H1 (cell line): ENCODE data around the gene RAB5A. TPM values are rescaled to one million over a fixed set of nuclear protein-coding genes. Genes with fewer than 3 reads are reported as not detected.

Source experiments
- CTCF ChIA-PET: fragments of 300-600 bp; sonication (Branson Sonifier 250); formaldehyde crosslinking; loops from one replicate; lab custom pipeline; 2021; ENCODE audit not compliant: partially characterized antibody; lab: Charles Lee
- POLR2A ChIA-PET: fragments of 300-600 bp; sonication (Branson Sonifier 250); formaldehyde crosslinking; loops from one replicate; lab custom pipeline; 2021; ENCODE audit warnings: inconsistent platforms; ENCODE audit not compliant: partially characterized antibody; lab: Charles Lee
- DNase-seq, 2 experiments: peaks; one replicate each; pipeline versions ENCODE4 v3.0.0 to v3.0.0-alpha.2; 2010 to 2022; ENCODE audit warnings: low spot score in 2 of 2, low read depth in 1 of 2, mixed read lengths in 1 of 2
- FAIRE-seq: peaks from 2 replicates; lab custom pipeline; 2011; peaks lifted over from hg19 to GRCh38; lab: Jason Lieb, UNC
- H2AFZ ChIP-seq: 2 replicates; pipeline ENCODE4 v1.8.1; 2012; ENCODE audit warnings: low read length, inconsistent platforms
- H2AK5ac ChIP-seq: 2 replicates; pipeline ENCODE4 v1.6.1; 2013; ENCODE audit warnings: low read depth, low read length
- H2BK120ac ChIP-seq: replicated peaks from 2 replicates; pipeline ENCODE3; 2013; ENCODE audit warnings: low read depth, low read length, inconsistent platforms
- H2BK12ac ChIP-seq: 2 replicates; pipeline ENCODE4 v1.6.1; 2013; ENCODE audit warnings: low read depth, low read length
- H2BK15ac ChIP-seq: 2 replicates; pipeline ENCODE4 v1.6.1; 2013; ENCODE audit warnings: low read length
- H2BK20ac ChIP-seq: 2 replicates; pipeline ENCODE4 v1.6.1; 2013; ENCODE audit warnings: low read length
- H2BK5ac ChIP-seq: 2 replicates; pipeline ENCODE4 v1.6.1; 2013; ENCODE audit warnings: low read depth, low read length
- H3K14ac ChIP-seq: 2 replicates; pipeline ENCODE4 v1.6.1; 2013; ENCODE audit warnings: inconsistent platforms; ENCODE audit not compliant: insufficient read length
- H3K18ac ChIP-seq: 2 replicates; pipeline ENCODE4 v1.6.1; 2013; ENCODE audit warnings: low read length; ENCODE audit errors: extremely low read depth
- H3K23ac ChIP-seq: 2 replicates; pipeline ENCODE4 v1.6.1; 2013; ENCODE audit warnings: inconsistent platforms; ENCODE audit not compliant: insufficient read length
- H3K23me2 ChIP-seq: 2 replicates; pipeline ENCODE4 v1.6.1; 2013; ENCODE audit warnings: low read depth, low read length
- H3K27ac ChIP-seq: 2 replicates; pipeline ENCODE4 v1.6.1; 2011; ENCODE audit warnings: low read depth, low read length, inconsistent platforms
- H3K27me3 ChIP-seq, 4 experiments: replicated peaks in 1 of 4; 1 replicate in 1 of 4; 2 replicates in 3 of 4; pipeline versions ENCODE4 v1.6.1 to v1.8.1; 2011 to 2013; ENCODE audit warnings: low read length in 3 of 4, mild to moderate bottlenecking in 3 of 4, inconsistent platforms in 2 of 4, mixed read lengths in 2 of 4, moderate library complexity in 1 of 4; ENCODE audit not compliant: control insufficient read depth in 3 of 4, insufficient read depth in 3 of 4; ENCODE audit errors: extremely low read depth in 1 of 4
- H3K36me3 ChIP-seq, 4 experiments: 2 replicates each; pipeline versions ENCODE4 v1.6.1 to v1.8.1; 2011 to 2013; ENCODE audit warnings: mild to moderate bottlenecking in 4 of 4, low read length in 3 of 4, moderate library complexity in 2 of 4, control low read depth in 1 of 4, inconsistent platforms in 1 of 4; ENCODE audit not compliant: insufficient read depth in 4 of 4, control insufficient read depth in 2 of 4
- H3K4ac ChIP-seq: replicated peaks from 2 replicates; pipeline ENCODE3; 2013; ENCODE audit warnings: low read length, low read depth, mixed read lengths, inconsistent platforms; ENCODE audit not compliant: insufficient read length
- H3K4me1 ChIP-seq, 4 experiments: replicated peaks in 1 of 4; 1 replicate in 1 of 4; 2 replicates in 3 of 4; pipeline versions ENCODE4 v1.6.1 to v1.8.1; 2011 to 2013; ENCODE audit warnings: low read length in 3 of 4, inconsistent platforms in 2 of 4, mixed read lengths in 1 of 4; ENCODE audit not compliant: insufficient read depth in 4 of 4, control insufficient read depth in 3 of 4
- H3K4me2 ChIP-seq, 2 experiments: 2 replicates each; pipeline versions ENCODE4 v1.6.1 to v1.8.1; 2011 to 2013; ENCODE audit warnings: low read depth in 2 of 2, low read length in 2 of 2, control low read depth in 1 of 2, inconsistent platforms in 1 of 2, mild to moderate bottlenecking in 1 of 2; ENCODE audit not compliant: insufficient read depth in 1 of 2
- H3K4me3 ChIP-seq, 4 experiments: fragments of 200-600, 300-600 bp in 1 of 4; sonication (generic), shearing (Covaris generic), sonication (Bioruptor Twin) in 1 of 4; 2 replicates each; pipeline versions ENCODE4 v1.5.1 to v1.8.1; 2011 to 2016; ENCODE audit warnings: low read length in 4 of 4, low read depth in 3 of 4, control low read depth in 2 of 4, inconsistent platforms in 2 of 4, mild to moderate bottlenecking in 2 of 4, mixed read lengths in 1 of 4, moderate library complexity in 1 of 4; ENCODE audit not compliant: insufficient read depth in 2 of 4; ENCODE audit errors: extremely low read depth in 1 of 4
- H3K56ac ChIP-seq: replicated peaks from 2 replicates; pipeline ENCODE3; 2013; ENCODE audit warnings: low read depth, mild to moderate bottlenecking, mixed read lengths, low read length, inconsistent platforms; ENCODE audit not compliant: insufficient read length
- H3K79me1 ChIP-seq: 2 replicates; pipeline ENCODE4 v1.6.1; 2013; ENCODE audit warnings: low read depth, low read length, control low read depth
- H3K79me2 ChIP-seq, 2 experiments: 2 replicates each; pipeline versions ENCODE4 v1.6.1 to v1.8.1; 2012 to 2013; ENCODE audit warnings: low read length in 2 of 2, mild to moderate bottlenecking in 2 of 2, inconsistent platforms in 1 of 2; ENCODE audit not compliant: insufficient read depth in 2 of 2, control insufficient read depth in 1 of 2
- H3K9ac ChIP-seq, 4 experiments: replicated peaks in 1 of 4; 1 replicate in 1 of 4; 2 replicates in 3 of 4; pipeline versions ENCODE4 v1.6.1 to v1.8.1; 2011 to 2013; ENCODE audit warnings: low read depth in 3 of 4, low read length in 3 of 4, control low read depth in 2 of 4, mild to moderate bottlenecking in 2 of 4, moderate library complexity in 2 of 4, inconsistent platforms in 1 of 4; ENCODE audit errors: extremely low read depth in 1 of 4
- H3K9me3 ChIP-seq, 2 experiments: 2 replicates each; pipeline versions ENCODE4 v1.6.1 to v1.8.1; 2012 to 2013; ENCODE audit warnings: mild to moderate bottlenecking in 2 of 2, moderate library complexity in 2 of 2, control low read depth in 1 of 2, inconsistent platforms in 1 of 2, low read depth in 1 of 2, low read length in 1 of 2, mixed read lengths in 1 of 2; ENCODE audit not compliant: insufficient read depth in 2 of 2
- H4K20me1 ChIP-seq, 2 experiments: replicated peaks in 1 of 2; 2 replicates each; pipeline versions ENCODE3 to v1.8.1; 2011 to 2013; ENCODE audit warnings: inconsistent platforms in 2 of 2, low read length in 2 of 2, mild to moderate bottlenecking in 1 of 2; ENCODE audit not compliant: insufficient read depth in 2 of 2, control insufficient read depth in 1 of 2
- H4K5ac ChIP-seq: 2 replicates; pipeline ENCODE4 v1.6.1; 2013; ENCODE audit warnings: low read length, low read depth, mixed read lengths, inconsistent platforms; ENCODE audit not compliant: insufficient read length
- H4K8ac ChIP-seq: 2 replicates; pipeline ENCODE4 v1.8.0; 2013; ENCODE audit warnings: mild to moderate bottlenecking, moderate library complexity, low read length, inconsistent platforms; ENCODE audit not compliant: insufficient read depth; ENCODE audit errors: extremely low read depth
- H4K91ac ChIP-seq: replicated peaks from 2 replicates; pipeline ENCODE3; 2013; ENCODE audit warnings: low read length, mixed read lengths, inconsistent platforms; ENCODE audit not compliant: insufficient read length
- CBX8 ChIP-seq: fragments of 300-800, 300-1000 bp; sonication (generic); IDR thresholded peaks from 2 replicates; pipeline ENCODE4 v1.7.1; 2016; ENCODE audit warnings: low read depth, low read length, borderline replicate concordance
- CHD2 ChIP-seq: IDR thresholded peaks from 2 replicates; pipeline ENCODE4 v1.6.1; 2012; ENCODE audit warnings: low read length, improper control_type of control experiment
- EGR1 ChIP-seq: IDR thresholded peaks from 2 replicates; pipeline ENCODE4 v1.6.1; 2011; ENCODE audit warnings: low read depth, low read length, borderline replicate concordance
- GABPA ChIP-seq: IDR thresholded peaks from 2 replicates; pipeline ENCODE4 v1.6.1; 2011; ENCODE audit warnings: mild to moderate bottlenecking, low read length, moderate library complexity, borderline replicate concordance; ENCODE audit not compliant: insufficient read depth
- JUN ChIP-seq: IDR thresholded peaks from 2 replicates; pipeline ENCODE4 v1.6.1; 2011; ENCODE audit warnings: low read depth, mild to moderate bottlenecking, improper control_type of control experiment, low read length
- JUND ChIP-seq: IDR thresholded peaks from 2 replicates; pipeline ENCODE4 v1.6.1; 2011; ENCODE audit warnings: mild to moderate bottlenecking, improper control_type of control experiment, low read length
- MAX ChIP-seq: IDR thresholded peaks from 2 replicates; pipeline ENCODE4 v1.6.1; 2012; ENCODE audit warnings: inconsistent platforms
- NRF1 ChIP-seq: IDR thresholded peaks from 2 replicates; pipeline ENCODE4 v1.6.1; 2011; ENCODE audit warnings: mild to moderate bottlenecking, low read depth, low read length, improper control_type of control experiment
- RAD21 ChIP-seq, 2 experiments: IDR thresholded peaks in 1 of 2; conservative IDR thresholded peaks in 1 of 2; 2 replicates each; pipeline ENCODE4 v1.6.1; 2011; ENCODE audit warnings: low read depth in 2 of 2, low read length in 2 of 2, improper control_type of control experiment in 1 of 2, inconsistent platforms in 1 of 2, mild to moderate bottlenecking in 1 of 2, moderate library complexity in 1 of 2
- SIN3A ChIP-seq, 2 experiments: IDR thresholded peaks in 1 of 2; conservative IDR thresholded peaks in 1 of 2; 2 replicates each; pipeline ENCODE4 v1.6.1; 2011 to 2012; ENCODE audit warnings: low read length in 2 of 2, improper control_type of control experiment in 1 of 2, low read depth in 1 of 2, mild to moderate bottlenecking in 1 of 2
- SP1 ChIP-seq: IDR thresholded peaks from 2 replicates; pipeline ENCODE4 v1.6.1; 2011; ENCODE audit warnings: low read depth, low read length
- SP2 ChIP-seq: IDR thresholded peaks from 2 replicates; pipeline ENCODE4 v1.6.1; 2012; ENCODE audit warnings: mild to moderate bottlenecking, low read length, inconsistent platforms
- TAF1 ChIP-seq: IDR thresholded peaks from 2 replicates; pipeline ENCODE4 v1.6.1; 2011; ENCODE audit warnings: mild to moderate bottlenecking, low read depth, low read length
- TAF7 ChIP-seq: optimal IDR thresholded peaks from 2 replicates; pipeline ENCODE3; 2011; ENCODE audit warnings: low read depth, mild to moderate bottlenecking, inconsistent platforms, low read length, moderate library complexity, borderline replicate concordance
- YY1 ChIP-seq: IDR thresholded peaks from 2 replicates; pipeline ENCODE4 v1.6.1; 2011; ENCODE audit warnings: low read depth, mild to moderate bottlenecking, low read length
- WGBS, 2 experiments: shearing (Covaris generic) in 1 of 2; methylation state at CpG; one replicate each; pipeline versions ENCODE4 v1.1.6 to v1.1.7; 2013 to 2015; ENCODE audit warnings: low lambda C conversion rate in 2 of 2, mixed read lengths in 2 of 2, inconsistent platforms in 1 of 2, low coverage in 1 of 2, missing lambda C conversion rate in 1 of 2; ENCODE audit not compliant: insufficient replicate concordance in 2 of 2, insufficient coverage in 1 of 2, insufficient read length in 1 of 2; ENCODE audit errors: extremely low coverage in 1 of 2, missing lambda C conversion rate in 1 of 2; 5-methylcytosine and 5-hydroxymethylcytosine counted together
- polyA plus RNA-seq, 7 experiments: library from polyadenylated mRNA; depleted of rRNA in 3 of 7; stranded (reverse) in 5 of 7; unstranded in 2 of 7; fragments of >200 nt in 5 of 7; fragments of 200-250 nt in 2 of 7; gene quantifications; 1 replicate in 5 of 7; 2 replicates in 1 of 7; 4 replicates in 1 of 7; pipeline versions ENCODE4 v1.2.1 to v1.2.3, GENCODE V29; 2011 to 2013; ENCODE audit warnings: missing spikeins in 2 of 7, mixed read lengths in 2 of 7
- total RNA-seq: library from RNA; stranded (reverse); fragmentation: NEBNext Ultra II Directional; extraction: Animal tissue kit (Norgen Biotek cat#: 25700); gene quantifications from 2 replicates; pipeline ENCODE4 v1.2.1, GENCODE V29; 2021

Gene RAB5A
- total and polyA plus RNA-seq, 2 of the 8 experiments (the other 6 are each of a cell fraction or from before 2014, with no cell fraction given), result 22.4 to 77.7 TPM

DNA sequence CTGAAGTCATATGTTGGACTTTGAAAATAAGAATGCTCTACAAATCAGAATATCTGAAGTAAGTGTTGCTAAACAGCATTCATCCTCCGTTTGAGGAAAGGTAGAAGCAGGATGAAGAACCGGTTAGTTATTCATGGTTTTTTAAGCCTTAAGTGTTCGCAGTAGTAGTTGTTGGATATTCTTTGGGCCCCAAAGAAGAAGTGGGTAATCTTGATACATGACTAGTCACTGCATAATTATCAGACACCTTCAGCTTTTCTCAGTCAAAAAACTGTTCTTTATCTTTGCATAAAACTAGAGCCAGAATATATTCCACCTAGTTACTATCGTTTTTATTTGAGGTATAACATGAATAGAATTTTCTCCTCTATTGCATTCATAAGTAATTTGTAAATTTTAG is 13.8 kb downstream of the RAB5A start:
- Histone ChIP-seq H3K4me3 (no peak overlapping the region), H2BK20ac (no peak overlapping the region), H2BK15ac (no peak overlapping the region), H3K56ac (no peak overlapping the region), H2AFZ (no peak overlapping the region), H3K18ac (no peak overlapping the region), H2BK5ac (no peak overlapping the region), H3K4me1 (no peaks in the 10 kb centered on the region), H4K91ac (no peak overlapping the region), H3K23ac (no peak overlapping the region), H3K79me2 (peaks cover 2 to 100% of the 10 kb centered on the region in 2 experiments), H3K4ac (no peak overlapping the region), H4K20me1 (peaks cover 11 to 13% of the 10 kb centered on the region in 2 experiments), H2BK120ac (no peak overlapping the region), H3K4me2 (no peak overlapping the region), H2BK12ac (no peak overlapping the region), H3K14ac (no peak overlapping the region), H2AK5ac (no peak overlapping the region), H3K27me3 (no peaks in the 10 kb centered on the region), H4K8ac (no peak overlapping the region), H3K23me2 (no peaks in the 10 kb centered on the region), H3K79me1 (peaks cover 4% of the 10 kb centered on the region), H3K36me3 (peaks cover 0 to 19% (median under 1%) of the 10 kb centered on the region in 4 experiments; a peak in 2 of 8 replicates), H3K27ac (no peak overlapping the region), H3K9ac (no peak overlapping the region), H4K5ac (no peak overlapping the region), H3K9me3 (no peaks in the 10 kb centered on the region)
- DNase-seq, result no peak
- 96% methylated on average over 4 of the region's 4 CpGs; no CpG with 5 or more reads in 1 of the 2 experiments for WGBS, 2 experiments
- ChIA-PET CTCF (no interaction called here), POLR2A (interaction anchor here (0.8 kb wide), 1 partner anchor 22 kb away, joined by 4 read pairs; no protein-coding TSS in a partner anchor)
- FAIRE-seq, result no peak
- TF ChIP-seq TAF7, result no peak
- TF ChIP-seq NRF1, result no peak
- no peak for TF ChIP-seq SP1
- no peak for TF ChIP-seq JUN
- TF ChIP-seq MAX, result no peak
- TF ChIP-seq EGR1, result no peak
- no peak for TF ChIP-seq TAF1
- no peak for TF ChIP-seq CHD2
- no peak for TF ChIP-seq SIN3A (conservative IDR thresholded peaks at IDR 0.05 in 1 of 2, IDR thresholded peaks at IDR 0.05 in 1 of 2; ENCODE audit: low read depth in 1 of 2, low read length in 2 of 2)
- TF ChIP-seq CBX8, result no peak
- TF ChIP-seq YY1, result no peak
- TF ChIP-seq RAD21 (IDR thresholded peaks at IDR 0.05 in 1 of 2, conservative IDR thresholded peaks at IDR 0.05 in 1 of 2; ENCODE audit: low read depth in 2 of 2, low read length in 2 of 2), result no peak
- no peak for TF ChIP-seq JUND
- no peak for TF ChIP-seq GABPA
- no peak for TF ChIP-seq SP2
